Glutamatergic neuron (in vitro differentiated cells): Measurements from ENCODE around the gene PTPRE. TPM values are rescaled to one million over a fixed set of nuclear protein-coding genes. Genes with fewer than 3 reads are reported as not detected.
A peak's percentile ranks its signal among the peaks of the same experiment; 100 is the strongest.

ENCODE experiments used
- DNase-seq: peaks from one replicate; pipeline ENCODE4 v3.0.0; 2022
- H3K27ac Mint-ChIP-seq: one replicate; pipeline ENCODE4 v1.8.0; 2020; ENCODE audit warnings: mild to moderate bottlenecking, mixed read lengths, inconsistent platforms; ENCODE audit not compliant: unreplicated experiment
- H3K27me3 Mint-ChIP-seq: one replicate; pipeline ENCODE4 v1.8.0; 2020; ENCODE audit warnings: mild to moderate bottlenecking, moderate library complexity, mixed read lengths, inconsistent platforms; ENCODE audit not compliant: unreplicated experiment
- H3K36me3 Mint-ChIP-seq: one replicate; pipeline ENCODE4 v1.8.0; 2020; ENCODE audit warnings: mild to moderate bottlenecking, mixed read lengths, inconsistent platforms; ENCODE audit not compliant: unreplicated experiment
- H3K4me1 Mint-ChIP-seq: one replicate; pipeline ENCODE4 v1.8.0; 2020; ENCODE audit warnings: mild to moderate bottlenecking, low read depth, mixed read lengths, inconsistent platforms; ENCODE audit not compliant: unreplicated experiment
- H3K4me3 Mint-ChIP-seq: one replicate; pipeline ENCODE4 v1.8.0; 2020; ENCODE audit warnings: mild to moderate bottlenecking, mixed read lengths, inconsistent platforms; ENCODE audit not compliant: unreplicated experiment
- H3K9me3 Mint-ChIP-seq: one replicate; pipeline ENCODE4 v1.8.0; 2020; ENCODE audit warnings: mild to moderate bottlenecking, moderate library complexity, mixed read lengths, inconsistent platforms; ENCODE audit not compliant: unreplicated experiment
- CTCF ChIP-seq: fragments of 200-600 bp; sonication (generic); IDR thresholded peaks from one replicate; pipeline ENCODE4 v1.5.0; 2021; ENCODE audit not compliant: partially characterized antibody, unreplicated experiment
- total RNA-seq: library from RNA; stranded (reverse); fragmentation: NEBNext Ultra II Directional; extraction: Animal tissue kit (Norgen Biotek cat#: 25700); gene quantifications from one replicate; pipeline ENCODE4 v1.2.1, GENCODE V29; 2021; ENCODE audit not compliant: unreplicated experiment

PTPRE gene
- total RNA-seq, 1 donor from 2014 or later, result 2.6 TPM

- peaks cover 40% of the 10 kb centered on the region for H3K4me1 Mint-ChIP-seq
- H3K27me3 Mint-ChIP-seq, result no peaks in the 10 kb centered on the region
- peak overlapping the region; percentile 44 for H3K27ac Mint-ChIP-seq
- peaks cover 3% of the 10 kb centered on the region for H3K9me3 Mint-ChIP-seq
- no peaks in the 10 kb centered on the region for H3K36me3 Mint-ChIP-seq
- peak overlapping the region; percentile 68 for H3K4me3 Mint-ChIP-seq
- no peak for TF ChIP-seq CTCF
- no peak for DNase-seq
Measured at GRCh38 chr10:127997937-127998336, 91.0 kb downstream of the PTPRE start.

GRCh38 chr10:127998501-127999144 lies 91.7 kb downstream of the PTPRE start:
- DNase-seq, result no peak
- Mint-ChIP-seq H3K9me3 (peaks cover 3% of the 10 kb centered on the region), H3K27ac (peak overlapping the region; percentile 94), H3K36me3 (no peaks in the 10 kb centered on the region), H3K27me3 (no peaks in the 10 kb centered on the region), H3K4me3 (peak overlapping the region; percentile 68), H3K4me1 (peaks cover 40% of the 10 kb centered on the region)
- TF ChIP-seq CTCF, result no peak

- DNase-seq, result peak; percentile 72
- Mint-ChIP-seq H3K27me3 (peaks cover 2% of the 10 kb centered on the region), H3K36me3 (no peaks in the 10 kb centered on the region), H3K27ac (peak overlapping the region; percentile 94), H3K9me3 (peaks cover 4% of the 10 kb centered on the region), H3K4me3 (peak overlapping the region; percentile 68), H3K4me1 (peaks cover 40% of the 10 kb centered on the region)
- no peak for TF ChIP-seq CTCF
Measured at GRCh38 chr10:127999297-128000129, 92.6 kb downstream of the PTPRE start.

- Mint-ChIP-seq H3K4me3 (peak overlapping the region; percentile 68), H3K9me3 (peaks cover 4% of the 10 kb centered on the region), H3K27ac (peak overlapping the region; percentile 94), H3K27me3 (peaks cover 2% of the 10 kb centered on the region), H3K4me1 (peaks cover 40% of the 10 kb centered on the region), H3K36me3 (peaks cover 7% of the 10 kb centered on the region)
- TF ChIP-seq CTCF, result no peak
- no peak for DNase-seq
Measured at GRCh38 chr10:128000471-128001362, 93.8 kb downstream of the PTPRE start.
